IPS-18c (cell line): ENCODE data around the gene NDUFS3.
"Not testable (repeated sequence)": the region's sequence is repeated elsewhere in the genome, so short reads cannot be mapped to it uniquely, and the experiment has no call there.

Source experiments
- H3K4me3 ChIP-seq: 2 replicates; pipeline ENCODE4 v1.7.0; 2013; ENCODE audit warnings: low read depth, mild to moderate bottlenecking, low read length, moderate library complexity; ENCODE audit not compliant: insufficient read depth
- H3K9me3 ChIP-seq: one replicate; pipeline ENCODE4 v1.6.1; 2013; ENCODE audit warnings: mild to moderate bottlenecking, low read length, moderate library complexity; ENCODE audit not compliant: control insufficient read depth, insufficient read depth

Gene NDUFS3

GRCh38 chr11:47552566-47553405 lies 26.1 kb upstream of the NDUFS3 start, which contains the start of gene CELF1:
CELF1 (minus strand) TSS chr11:47553132; CDS start chr11:47499523, 53,609 bp downstream.
- Histone ChIP-seq H3K4me3 (peak within 1 kb of the TSS; percentile 97), H3K9me3 (peaks cover 2% of the 10 kb centered on the region)

DNA sequence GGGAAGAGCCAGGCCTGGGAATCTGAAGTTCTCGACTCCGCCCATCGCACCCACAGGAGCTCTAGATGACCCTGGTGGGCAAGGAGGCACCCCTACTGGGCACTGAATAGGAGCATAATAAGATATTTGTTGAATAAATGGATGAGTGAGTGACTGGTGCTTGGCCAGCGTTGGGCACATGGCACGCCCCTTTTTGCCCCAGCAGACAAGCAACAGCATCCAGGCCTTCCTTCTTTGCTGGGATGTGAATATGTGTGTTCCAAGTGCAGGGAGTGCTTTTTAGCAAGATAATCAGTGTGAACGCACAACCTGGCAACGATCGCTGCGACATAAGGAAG lies 25.5 kb upstream of the NDUFS3 start:
- Histone ChIP-seq H3K9me3 (peaks cover 2% of the 10 kb centered on the region), H3K4me3 (peak overlapping the region; percentile 62)

GRCh38 chr11:47557004-47557403 lies 21.9 kb upstream of the NDUFS3 start:
- not testable (repeated sequence) for H3K9me3 ChIP-seq, H3K4me3 ChIP-seq

GRCh38 chr11:47558695-47559094 lies 20.2 kb upstream of the NDUFS3 start:
- Histone ChIP-seq H3K4me3 (no peak overlapping the region), H3K9me3 (no peaks in the 10 kb centered on the region)

DNA sequence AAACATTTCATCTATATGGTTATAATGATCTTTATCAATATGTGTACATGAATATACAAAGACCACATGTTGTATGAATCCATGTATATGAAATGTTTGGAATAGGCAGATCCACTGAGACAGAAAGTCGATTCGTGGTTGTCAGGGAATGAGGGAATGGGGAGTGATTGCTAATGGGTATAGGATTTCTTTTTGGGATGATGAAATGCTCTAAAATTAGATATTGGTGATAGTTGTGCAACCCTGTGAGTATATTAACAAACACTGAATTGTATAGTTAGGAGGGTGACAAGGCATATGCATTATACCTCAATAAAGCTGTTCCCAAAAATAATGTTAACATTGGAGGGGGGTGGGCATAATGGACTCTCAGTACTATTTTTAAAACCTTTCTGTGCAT lies 18.4 kb upstream of the NDUFS3 start:
- no peaks in the 10 kb centered on the region for H3K9me3 ChIP-seq

DNA sequence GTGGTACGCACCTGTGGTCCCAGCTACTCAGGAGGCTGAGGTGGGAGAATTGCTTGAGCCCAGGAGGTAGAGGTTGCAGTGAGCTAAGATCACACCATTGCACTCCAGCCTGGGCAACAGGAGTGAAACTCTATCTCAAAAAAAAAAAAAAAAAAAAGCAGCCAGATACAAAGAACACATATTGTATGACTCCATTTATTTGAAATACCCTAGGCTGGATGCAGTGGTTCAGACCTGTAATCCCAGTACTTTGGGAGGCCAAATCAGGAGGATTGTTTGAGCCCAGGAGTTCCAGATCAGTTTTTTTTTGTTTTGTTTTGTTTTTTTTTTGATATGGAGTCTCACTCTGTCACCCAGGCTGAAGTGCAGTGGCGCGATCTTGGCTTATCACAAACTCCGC lies 16.5 kb upstream of the NDUFS3 start:
- H3K4me3 ChIP-seq, H3K9me3 ChIP-seq: not testable (repeated sequence)

More for the DNA sequence above, 18.4 kb upstream of the NDUFS3 start:
- H3K4me3 ChIP-seq: no peak overlapping the region

DNA sequence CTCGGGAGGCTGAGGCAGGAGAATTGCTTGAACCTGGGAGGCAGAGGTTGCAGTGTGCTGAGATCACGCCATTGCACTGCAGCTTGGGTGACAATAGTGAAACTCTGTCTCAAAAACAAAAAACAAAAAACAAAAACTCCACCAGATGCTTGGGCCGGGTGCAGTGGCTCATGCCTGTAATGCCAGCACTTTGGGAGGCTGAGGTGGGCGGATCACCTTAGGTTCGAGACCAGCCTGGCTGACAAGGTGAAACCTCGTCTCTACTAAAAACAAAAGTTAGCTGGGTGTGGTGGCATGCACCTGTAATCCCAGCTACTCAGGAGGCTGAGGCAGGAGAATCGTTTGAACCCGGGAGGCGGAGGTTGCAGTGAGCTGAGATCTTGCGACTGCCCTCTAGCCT lies 14.5 kb upstream of the NDUFS3 start:
- H3K9me3 ChIP-seq, H3K4me3 ChIP-seq: not testable (repeated sequence)

GRCh38 chr11:47564933-47565339 lies 13.9 kb upstream of the NDUFS3 start:
- Histone ChIP-seq H3K9me3 (peaks cover 3% of the 10 kb centered on the region), H3K4me3 (peak overlapping the region; percentile 93)

- H3K9me3 ChIP-seq: peaks cover 3% of the 10 kb centered on the region
- H3K4me3 ChIP-seq: peak within 1 kb of the TSS; percentile 93
Measured at GRCh38 chr11:47565340-47566148, 13.3 kb upstream of the NDUFS3 start, which contains the start of gene PTPMT1. PTPMT1 (plus strand) TSS chr11:47565599; CDS start chr11:47565623, 24 bp downstream.

DNA sequence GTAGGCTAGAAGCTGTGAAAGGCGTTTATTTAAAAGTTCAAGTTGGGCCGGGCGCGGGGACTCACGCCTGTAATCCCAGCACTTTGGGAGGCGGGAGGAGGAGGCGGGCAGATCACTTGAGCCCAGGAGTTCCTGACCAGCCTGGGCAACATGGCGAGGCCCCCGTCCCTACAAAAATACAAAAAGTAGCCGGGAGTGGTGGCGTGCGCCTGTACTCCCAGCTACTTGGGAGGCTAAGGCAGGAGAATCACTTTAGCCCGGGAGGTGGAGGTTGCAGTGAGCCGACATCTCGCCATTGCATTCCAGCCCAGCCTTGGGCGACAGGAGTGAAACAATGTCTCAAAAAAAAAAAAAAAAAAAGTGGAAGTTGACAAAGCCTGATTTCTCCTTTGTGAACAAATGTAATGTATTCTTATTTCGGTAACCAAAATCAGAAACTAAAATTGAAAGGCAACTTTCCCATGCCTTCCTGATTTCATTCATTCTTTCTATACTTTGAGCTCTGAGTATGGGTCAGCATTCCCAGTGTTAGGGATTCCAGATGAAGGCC lies 12.7 kb upstream of the NDUFS3 start:
- Histone ChIP-seq H3K4me3 (peak overlapping the region; percentile 93), H3K9me3 (peaks cover 3% of the 10 kb centered on the region)

DNA sequence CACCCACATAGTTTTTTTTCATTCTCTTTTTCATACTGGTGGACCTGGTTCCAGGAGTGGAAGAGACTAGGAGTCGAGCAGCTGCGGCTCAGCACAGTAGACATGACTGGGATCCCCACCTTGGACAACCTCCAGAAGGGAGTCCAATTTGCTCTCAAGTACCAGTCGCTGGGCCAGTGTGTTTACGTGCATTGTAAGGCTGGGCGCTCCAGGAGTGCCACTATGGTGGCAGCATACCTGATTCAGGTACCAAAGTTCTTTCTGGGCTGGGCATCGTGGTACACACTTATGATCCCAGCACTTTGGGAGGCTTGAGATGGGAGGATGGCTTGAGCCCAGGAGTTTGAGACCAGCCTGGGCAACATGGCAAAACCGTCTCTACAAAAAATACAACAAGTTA lies 9.2 kb upstream of the NDUFS3 start:
- peaks cover 3% of the 10 kb centered on the region for H3K9me3 ChIP-seq
- no peak overlapping the region for H3K4me3 ChIP-seq

DNA sequence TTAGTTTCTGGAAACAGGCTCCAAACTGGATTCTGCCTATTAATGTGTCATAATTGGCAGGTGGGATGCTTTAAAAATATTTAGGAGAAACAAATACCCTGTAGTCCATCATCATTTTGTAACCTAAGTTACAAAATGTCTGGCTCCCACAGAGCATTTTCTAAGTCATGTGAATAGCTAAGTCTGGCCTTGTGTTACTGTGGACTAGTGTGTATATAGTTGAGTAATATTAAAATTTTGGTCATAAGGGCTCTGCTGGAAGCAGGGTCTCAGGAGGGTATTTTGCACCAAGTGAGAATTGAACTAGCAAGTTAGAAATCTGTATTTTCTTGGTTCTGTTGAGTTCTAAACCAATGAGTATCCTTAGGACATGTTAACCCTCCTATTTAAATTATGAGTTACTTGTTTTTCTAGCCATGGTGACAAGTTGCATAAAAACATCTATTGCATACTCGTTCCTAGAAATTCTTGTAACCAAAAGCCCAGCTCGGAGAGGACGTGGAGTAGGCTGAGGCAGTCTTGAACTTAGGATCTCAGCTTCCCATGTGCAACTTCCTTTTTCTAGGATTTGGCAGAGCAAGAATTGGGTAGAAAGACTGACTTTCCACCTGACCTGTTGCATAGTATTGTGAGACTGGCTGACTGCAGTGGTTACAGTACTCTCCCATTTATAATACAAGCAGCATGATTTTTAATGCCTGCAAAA lies 8.1 kb upstream of the NDUFS3 start:
- H3K9me3 ChIP-seq: peaks cover 6% of the 10 kb centered on the region

GRCh38 chr11:47571357-47571729 lies 7.5 kb upstream of the NDUFS3 start:
- H3K4me3 ChIP-seq: no peak overlapping the region
- peaks cover 6% of the 10 kb centered on the region for H3K9me3 ChIP-seq

More for the DNA sequence above, 8.1 kb upstream of the NDUFS3 start:
- H3K4me3 ChIP-seq: no peak overlapping the region

DNA sequence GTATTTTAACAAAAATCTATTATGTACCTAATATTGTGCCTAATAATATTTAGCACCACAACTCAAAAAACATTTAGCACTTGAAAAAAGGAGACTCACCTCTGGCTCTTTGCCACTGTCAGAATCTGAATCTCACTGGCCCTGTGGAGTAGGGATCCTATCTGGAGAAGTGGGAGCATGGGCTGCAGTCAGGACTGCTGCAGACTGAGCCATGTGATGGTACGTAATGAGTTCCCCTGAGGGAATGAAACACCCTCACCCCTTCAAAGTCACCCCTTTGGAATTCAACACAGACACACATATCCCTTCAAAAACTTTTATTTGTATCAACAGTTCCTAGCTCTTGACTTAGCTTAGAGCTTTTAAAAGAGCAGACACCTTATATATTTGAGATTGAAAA lies 7.0 kb upstream of the NDUFS3 start:
- Histone ChIP-seq H3K4me3 (no peak overlapping the region), H3K9me3 (peaks cover 2% of the 10 kb centered on the region)

DNA sequence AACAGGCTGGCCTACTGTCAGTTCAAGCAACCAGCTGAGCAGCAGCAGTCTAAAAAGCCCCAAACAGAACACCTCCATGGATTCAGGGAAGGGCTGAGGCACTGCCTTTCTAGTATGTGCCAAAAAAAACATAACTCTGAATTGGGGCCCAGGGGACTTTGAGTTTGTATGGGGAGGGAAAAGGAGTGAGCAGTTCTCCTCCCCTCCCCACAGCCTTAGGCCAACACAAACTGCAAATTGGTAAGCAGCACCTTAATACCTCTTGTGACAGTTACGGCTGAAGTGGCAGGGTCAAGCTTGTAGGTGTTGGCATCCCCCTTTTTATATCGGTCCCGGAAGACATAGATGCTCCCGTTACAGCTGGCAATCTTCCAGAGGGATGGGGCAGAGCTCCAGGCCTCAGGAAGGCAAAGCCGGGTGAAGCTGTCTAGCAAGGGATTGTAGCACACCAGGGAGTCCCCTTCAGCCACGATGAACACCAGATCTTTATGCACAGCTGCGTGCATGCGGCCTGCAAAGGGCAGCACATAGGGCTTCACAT lies 6.1 kb upstream of the NDUFS3 start:
- Histone ChIP-seq H3K9me3 (peaks cover 2% of the 10 kb centered on the region), H3K4me3 (no peak overlapping the region)

- H3K9me3 ChIP-seq: peaks cover 2% of the 10 kb centered on the region
Measured at GRCh38 chr11:47573321-47573720, 5.6 kb upstream of the NDUFS3 start.

DNA sequence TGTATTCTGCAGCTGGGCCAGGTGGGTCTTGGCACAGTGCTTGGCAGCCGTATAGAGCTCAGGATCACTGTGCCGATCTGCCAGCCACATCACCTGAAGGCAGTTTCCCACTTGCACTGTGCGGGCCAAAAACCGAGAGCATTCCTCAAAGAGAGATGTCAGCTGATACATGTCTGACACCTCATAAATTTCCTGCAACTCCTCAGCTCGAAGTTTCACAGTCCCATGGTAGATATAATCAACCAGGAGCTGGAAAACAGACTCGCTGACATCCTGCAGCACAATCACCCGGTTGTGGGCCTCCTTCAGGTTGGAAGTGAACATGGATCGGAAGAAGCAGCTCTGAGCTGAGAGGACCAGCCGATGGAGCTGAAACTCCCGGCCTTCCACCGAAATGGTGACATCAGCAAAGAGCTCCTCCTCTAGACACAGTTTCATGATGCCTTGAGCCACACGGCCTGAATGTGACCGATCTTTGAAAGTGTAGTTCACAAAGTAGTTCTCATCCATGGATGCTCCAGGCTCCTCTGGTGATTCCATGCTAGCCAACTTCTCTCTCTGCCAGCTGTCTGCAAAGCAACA lies 1.3 kb upstream of the NDUFS3 start:
- Histone ChIP-seq H3K4me3 (peak overlapping the region; percentile 95; the same call in 1 of the 2 replicates), H3K9me3 (peaks cover 5% of the 10 kb centered on the region)

More at GRCh38 chr11:47573321-47573720, 5.6 kb upstream of the NDUFS3 start:
- H3K4me3 ChIP-seq: no peak overlapping the region
